ENCODE data around the gene ZNF497.

The ZNF497 gene

DNA sequence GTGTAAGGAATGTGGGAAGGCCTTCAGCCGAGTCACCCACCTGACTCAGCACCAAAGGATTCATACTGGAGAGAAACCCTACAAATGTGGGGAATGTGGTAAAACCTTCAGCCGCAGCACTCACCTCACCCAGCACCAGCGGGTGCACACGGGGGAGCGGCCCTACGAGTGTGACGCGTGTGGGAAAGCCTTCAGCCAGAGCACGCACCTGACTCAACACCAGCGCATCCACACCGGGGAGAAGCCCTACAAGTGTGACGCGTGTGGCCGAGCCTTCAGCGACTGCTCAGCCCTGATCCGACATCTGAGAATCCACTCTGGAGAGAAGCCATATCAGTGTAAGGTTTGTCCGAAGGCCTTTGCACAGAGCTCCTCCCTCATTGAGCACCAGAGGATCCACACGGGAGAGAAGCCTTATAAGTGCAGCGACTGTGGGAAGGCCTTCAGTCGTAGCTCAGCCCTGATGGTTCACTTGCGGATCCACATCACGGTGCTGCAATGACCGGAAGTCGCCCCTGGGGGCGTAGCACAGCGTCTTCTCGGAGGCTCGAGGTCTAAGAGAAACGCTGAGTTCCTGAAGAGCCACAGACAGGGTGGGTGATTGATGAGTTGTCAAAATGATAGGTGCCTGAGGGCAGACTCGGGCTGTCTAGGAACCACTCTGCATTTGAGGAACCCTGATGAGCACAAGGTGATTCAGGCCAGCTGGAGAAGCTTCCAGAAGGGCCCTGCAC, 23.6 kb downstream of the ZNF497 start (continued):
- TF ChIP-seq, protein P1, sequence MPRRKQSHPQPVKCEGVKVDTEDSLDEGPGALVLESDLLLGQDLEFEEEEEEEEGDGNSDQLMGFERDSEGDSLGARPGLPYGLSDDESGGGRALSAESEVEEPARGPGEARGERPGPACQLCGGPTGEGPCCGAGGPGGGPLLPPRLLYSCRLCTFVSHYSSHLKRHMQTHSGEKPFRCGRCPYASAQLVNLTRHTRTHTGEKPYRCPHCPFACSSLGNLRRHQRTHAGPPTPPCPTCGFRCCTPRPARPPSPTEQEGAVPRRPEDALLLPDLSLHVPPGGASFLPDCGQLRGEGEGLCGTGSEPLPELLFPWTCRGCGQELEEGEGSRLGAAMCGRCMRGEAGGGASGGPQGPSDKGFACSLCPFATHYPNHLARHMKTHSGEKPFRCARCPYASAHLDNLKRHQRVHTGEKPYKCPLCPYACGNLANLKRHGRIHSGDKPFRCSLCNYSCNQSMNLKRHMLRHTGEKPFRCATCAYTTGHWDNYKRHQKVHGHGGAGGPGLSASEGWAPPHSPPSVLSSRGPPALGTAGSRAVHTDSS (tag by site-specific recombination; IDR thresholded peaks at IDR 0.05) = no peak
- TF ChIP-seq, protein P2, sequence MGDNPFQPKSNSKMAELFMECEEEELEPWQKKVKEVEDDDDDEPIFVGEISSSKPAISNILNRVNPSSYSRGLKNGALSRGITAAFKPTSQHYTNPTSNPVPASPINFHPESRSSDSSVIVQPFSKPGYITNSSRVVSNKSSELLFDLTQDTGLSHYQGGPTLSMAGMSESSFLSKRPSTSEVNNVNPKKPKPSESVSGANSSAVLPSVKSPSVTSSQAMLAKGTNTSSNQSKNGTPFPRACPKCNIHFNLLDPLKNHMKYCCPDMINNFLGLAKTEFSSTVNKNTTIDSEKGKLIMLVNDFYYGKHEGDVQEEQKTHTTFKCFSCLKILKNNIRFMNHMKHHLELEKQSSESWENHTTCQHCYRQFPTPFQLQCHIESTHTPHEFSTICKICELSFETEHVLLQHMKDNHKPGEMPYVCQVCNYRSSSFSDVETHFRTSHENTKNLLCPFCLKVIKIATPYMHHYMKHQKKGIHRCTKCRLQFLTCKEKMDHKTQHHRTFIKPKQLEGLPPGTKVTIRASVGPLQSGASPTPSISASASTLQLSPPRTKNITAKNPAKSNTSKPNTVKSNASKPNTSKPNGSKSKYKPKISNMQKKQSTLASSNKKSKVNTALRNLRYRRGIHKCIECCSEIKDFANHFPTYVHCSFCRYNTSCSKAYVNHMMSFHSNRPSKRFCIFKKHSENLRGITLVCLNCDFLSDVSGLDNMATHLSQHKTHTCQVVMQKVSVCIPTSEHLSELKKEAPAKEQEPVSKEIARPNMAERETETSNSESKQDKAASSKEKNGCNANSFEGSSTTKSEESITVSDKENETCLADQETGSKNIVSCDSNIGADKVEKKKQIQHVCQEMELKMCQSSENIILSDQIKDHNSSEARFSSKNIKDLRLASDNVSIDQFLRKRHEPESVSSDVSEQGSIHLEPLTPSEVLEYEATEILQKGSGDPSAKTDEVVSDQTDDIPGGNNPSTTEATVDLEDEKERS (tag by site-specific recombination; IDR thresholded peaks at IDR 0.05) = no peak
- TF ChIP-seq ZNF112 (tag by site-specific recombination; IDR thresholded peaks at IDR 0.05) (no peak), ZNF48 (tag by site-specific recombination; IDR thresholded peaks at IDR 0.05) (no peak), ZNF792 (tag by site-specific recombination; IDR thresholded peaks at IDR 0.05) (no peak), ZNF544 (tag by site-specific recombination; IDR thresholded peaks at IDR 0.05) (no peak), ZNF426 (tag by site-specific recombination; IDR thresholded peaks at IDR 0.05) (no peak), ZNF24 (tag by site-specific recombination; IDR thresholded peaks at IDR 0.05) (no peak)

DNA sequence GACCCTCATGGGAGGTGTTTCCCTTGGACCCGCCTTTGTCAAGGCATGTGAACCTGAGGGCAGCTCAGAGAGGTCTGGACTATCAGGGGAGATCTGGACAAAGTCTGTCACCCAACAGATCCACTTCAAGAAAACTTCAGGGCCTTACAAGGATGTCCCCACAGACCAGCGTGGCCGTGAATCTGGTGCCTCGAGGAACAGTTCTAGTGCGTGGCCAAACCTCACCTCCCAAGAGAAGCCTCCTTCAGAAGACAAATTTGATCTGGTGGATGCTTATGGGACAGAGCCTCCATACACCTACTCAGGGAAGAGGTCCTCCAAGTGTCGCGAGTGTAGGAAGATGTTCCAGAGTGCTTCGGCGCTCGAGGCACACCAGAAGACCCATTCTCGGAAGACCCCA, 24.2 kb downstream of the ZNF497 start:
- TF ChIP-seq ZNF677 (tag by site-specific recombination; IDR thresholded peaks at IDR 0.05) = no peak
- TF ChIP-seq ZNF174 (tag by site-specific recombination; IDR thresholded peaks at IDR 0.05) = no peak
- no peak for TF ChIP-seq KLF7 (tag by site-specific recombination; IDR thresholded peaks at IDR 0.05; ENCODE audit: borderline replicate concordance)
- TF ChIP-seq ZNF510 (tag by site-specific recombination; IDR thresholded peaks at IDR 0.05; ENCODE audit: insufficient replicate concordance) = no peak
- TF ChIP-seq SCRT1 (tag by site-specific recombination; IDR thresholded peaks at IDR 0.05; ENCODE audit: borderline replicate concordance) = no peak
- TF ChIP-seq ZNF211 (tag by site-specific recombination; IDR thresholded peaks at IDR 0.05; ENCODE audit: low read depth) = no peak
- TF ChIP-seq ZNF558 (tag by site-specific recombination; IDR thresholded peaks at IDR 0.05) = no peak
- TF ChIP-seq ZIC2 (tag by site-specific recombination; IDR thresholded peaks at IDR 0.05) = no peak
- TF ChIP-seq, protein P3, sequence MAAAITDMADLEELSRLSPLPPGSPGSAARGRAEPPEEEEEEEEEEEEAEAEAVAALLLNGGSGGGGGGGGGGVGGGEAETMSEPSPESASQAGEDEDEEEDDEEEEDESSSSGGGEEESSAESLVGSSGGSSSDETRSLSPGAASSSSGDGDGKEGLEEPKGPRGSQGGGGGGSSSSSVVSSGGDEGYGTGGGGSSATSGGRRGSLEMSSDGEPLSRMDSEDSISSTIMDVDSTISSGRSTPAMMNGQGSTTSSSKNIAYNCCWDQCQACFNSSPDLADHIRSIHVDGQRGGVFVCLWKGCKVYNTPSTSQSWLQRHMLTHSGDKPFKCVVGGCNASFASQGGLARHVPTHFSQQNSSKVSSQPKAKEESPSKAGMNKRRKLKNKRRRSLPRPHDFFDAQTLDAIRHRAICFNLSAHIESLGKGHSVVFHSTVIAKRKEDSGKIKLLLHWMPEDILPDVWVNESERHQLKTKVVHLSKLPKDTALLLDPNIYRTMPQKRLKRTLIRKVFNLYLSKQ (tag by site-specific recombination; IDR thresholded peaks at IDR 0.05; ENCODE audit: borderline replicate concordance) = no peak
- TF ChIP-seq ZNF585B (tag by site-specific recombination; IDR thresholded peaks at IDR 0.05) = no peak
- TF ChIP-seq, protein P4, sequence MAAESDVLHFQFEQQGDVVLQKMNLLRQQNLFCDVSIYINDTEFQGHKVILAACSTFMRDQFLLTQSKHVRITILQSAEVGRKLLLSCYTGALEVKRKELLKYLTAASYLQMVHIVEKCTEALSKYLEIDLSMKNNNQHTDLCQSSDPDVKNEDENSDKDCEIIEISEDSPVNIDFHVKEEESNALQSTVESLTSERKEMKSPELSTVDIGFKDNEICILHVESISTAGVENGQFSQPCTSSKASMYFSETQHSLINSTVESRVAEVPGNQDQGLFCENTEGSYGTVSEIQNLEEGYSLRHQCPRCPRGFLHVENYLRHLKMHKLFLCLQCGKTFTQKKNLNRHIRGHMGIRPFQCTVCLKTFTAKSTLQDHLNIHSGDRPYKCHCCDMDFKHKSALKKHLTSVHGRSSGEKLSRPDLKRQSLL (tag by site-specific recombination; IDR thresholded peaks at IDR 0.05) = no peak
- TF ChIP-seq SETDB1 (IDR thresholded peaks at IDR 0.05; ENCODE audit: insufficient read length, low read length) = no peak
- TF ChIP-seq ZNF16 (tag by site-specific recombination; IDR thresholded peaks at IDR 0.05; ENCODE audit: low read depth) = no peak
- TF ChIP-seq ZNF837 (tag by site-specific recombination; IDR thresholded peaks at IDR 0.05) = no peak
- TF ChIP-seq ZNF133 (tag by site-specific recombination; IDR thresholded peaks at IDR 0.05) = no peak
- no peak for TF ChIP-seq ZNF544 (tag by site-specific recombination; IDR thresholded peaks at IDR 0.05)
- TF ChIP-seq, protein P5, sequence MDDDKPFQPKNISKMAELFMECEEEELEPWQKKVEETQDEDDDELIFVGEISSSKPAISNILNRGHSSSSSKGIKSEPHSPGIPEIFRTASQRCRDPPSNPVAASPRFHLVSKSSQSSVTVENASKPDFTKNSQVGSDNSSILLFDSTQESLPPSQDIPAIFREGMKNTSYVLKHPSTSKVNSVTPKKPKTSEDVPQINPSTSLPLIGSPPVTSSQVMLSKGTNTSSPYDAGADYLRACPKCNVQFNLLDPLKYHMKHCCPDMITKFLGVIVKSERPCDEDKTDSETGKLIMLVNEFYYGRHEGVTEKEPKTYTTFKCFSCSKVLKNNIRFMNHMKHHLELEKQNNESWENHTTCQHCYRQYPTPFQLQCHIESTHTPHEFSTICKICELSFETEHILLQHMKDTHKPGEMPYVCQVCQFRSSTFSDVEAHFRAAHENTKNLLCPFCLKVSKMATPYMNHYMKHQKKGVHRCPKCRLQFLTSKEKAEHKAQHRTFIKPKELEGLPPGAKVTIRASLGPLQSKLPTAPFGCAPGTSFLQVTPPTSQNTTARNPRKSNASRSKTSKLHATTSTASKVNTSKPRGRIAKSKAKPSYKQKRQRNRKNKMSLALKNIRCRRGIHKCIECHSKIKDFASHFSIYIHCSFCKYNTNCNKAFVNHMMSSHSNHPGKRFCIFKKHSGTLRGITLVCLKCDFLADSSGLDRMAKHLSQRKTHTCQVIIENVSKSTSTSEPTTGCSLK (tag by site-specific recombination; IDR thresholded peaks at IDR 0.05) = no peak
- no peak for TF ChIP-seq ZNF529 (tag by site-specific recombination; IDR thresholded peaks at IDR 0.05; ENCODE audit: insufficient replicate concordance)
- TF ChIP-seq HOXD13 (CRISPR knock-in tag; IDR thresholded peaks at IDR 0.05; ENCODE audit: borderline replicate concordance) = no peak
- TF ChIP-seq ZNF423 (tag by site-specific recombination; IDR thresholded peaks at IDR 0.05) = no peak
- no peak overlapping the region for H3K27ac ChIP-seq (ENCODE audit: extremely low read depth, low read depth, low read length)
- no peaks in the 10 kb centered on the region for H3K4me1 ChIP-seq (ENCODE audit: control insufficient read depth, insufficient read depth, low read length)
- H3K9me3 ChIP-seq (ENCODE audit: control insufficient read depth, insufficient read depth, low read depth, low read length) = no peaks in the 10 kb centered on the region
- CTCF ChIA-PET = no interaction called here
- POLR2A ChIA-PET = no interaction called here
- H3K4me3 ChIP-seq (ENCODE audit: low read depth, low read length) = no peak overlapping the region
- peaks cover 0 to 63% of the 10 kb centered on the region in 2 experiments; a peak in 1 of 3 replicates for H3K36me3 ChIP-seq (ENCODE audit: control insufficient read depth in 2 of 2, insufficient read depth in 1 of 2, low read length in 2 of 2)
